K562 (cell line): ENCODE results near the gene IMMP2L. TPM values are rescaled to one million over a fixed set of nuclear protein-coding genes. Genes with fewer than 3 reads are reported as not detected.

Experiments used
- ATAC-seq: fragments of 200-7000 bp; cut with Tn5 transposase; 3 replicates; pipeline ENCODE4 v1.9.1; 2020; ENCODE audit warnings: moderate library complexity
- BruUV-seq: library from RNA; stranded (reverse); fragments of 400-500 nt; replicated peaks from 2 replicates; lab custom pipeline; 2021; lab: Mats Ljungman, UMichigan
- CTCF ChIA-PET: fragments of 300-600 bp; formaldehyde crosslinking; extraction: SDS; loops from one replicate; lab custom pipeline; 2021; ENCODE audit warnings: low intra/inter-chr PET ratio; lab: Yijun Ruan, JAX
- POLR2A ChIA-PET: fragments of 300-600, 350-650 bp; sonication (Branson Sonifier 250); formaldehyde crosslinking; extraction: SDS; loops from one replicate; lab custom pipeline; 2021; ENCODE audit warnings: antibody characterized with exemption, inconsistent platforms; lab: Yijun Ruan, JAX
- DNase-seq, 4 experiments: peaks; one replicate each; pipeline versions ENCODE4 v3.0.0 to v3.0.0-alpha.2; 2011 to 2018; ENCODE audit warnings: low spot score in 3 of 4, mixed read lengths in 3 of 4; ENCODE audit errors: extremely low read depth in 1 of 4
- FAIRE-seq: peaks from 2 replicates; lab custom pipeline; 2011; peaks lifted over from hg19 to GRCh38; lab: Jason Lieb, UNC
- H2AFZ ChIP-seq: 2 replicates; pipeline ENCODE4 v1.6.0; 2011; ENCODE audit warnings: low read depth, low read length, control low read depth, inconsistent platforms
- H3K27ac ChIP-seq: fragments of 200-600 bp; 3 replicates; pipeline ENCODE4 v1.8.0; 2011; ENCODE audit warnings: low read depth, mild to moderate bottlenecking, control low read depth, inconsistent platforms, low read length, moderate library complexity, mixed read lengths; ENCODE audit errors: extremely low read depth
- H3K27me3 ChIP-seq, 2 experiments: fragments of 300-600 bp in 1 of 2; 2 replicates in 1 of 2; 3 replicates in 1 of 2; pipeline versions ENCODE4 v1.6.0 to v1.8.0; 2011; ENCODE audit warnings: inconsistent platforms in 2 of 2, low read length in 2 of 2, mild to moderate bottlenecking in 1 of 2, mixed read lengths in 1 of 2, moderate library complexity in 1 of 2; ENCODE audit not compliant: control insufficient read depth in 2 of 2, insufficient read depth in 2 of 2
- H3K36me3 ChIP-seq: fragments of 300-600 bp; 3 replicates; pipeline ENCODE4 v1.8.0; 2011; ENCODE audit warnings: mild to moderate bottlenecking, low read length, inconsistent platforms; ENCODE audit not compliant: control insufficient read depth, insufficient read depth
- H3K4me1 ChIP-seq, 2 experiments: fragments of 200-600 bp in 1 of 2; replicated peaks in 1 of 2; 2 replicates in 1 of 2; 3 replicates in 1 of 2; pipeline versions ENCODE4 v1.5.1 to v1.8.0; 2011; ENCODE audit warnings: inconsistent platforms in 2 of 2, low read length in 2 of 2, mild to moderate bottlenecking in 1 of 2, mixed read lengths in 1 of 2, moderate library complexity in 1 of 2; ENCODE audit not compliant: control insufficient read depth in 2 of 2, insufficient read depth in 2 of 2
- H3K4me2 ChIP-seq: 2 replicates; pipeline ENCODE4 v1.6.1; 2011; ENCODE audit warnings: low read length, control low read depth, inconsistent platforms, mixed read lengths; ENCODE audit not compliant: insufficient read depth
- H3K4me3 ChIP-seq: fragments of 200-600 bp; sonication (generic), shearing (Covaris generic); 2 replicates; pipeline ENCODE4 v1.5.1; 2016; ENCODE audit warnings: control low read depth, inconsistent platforms
- H3K79me2 ChIP-seq: fragments of 200-600 bp; 3 replicates; pipeline ENCODE4 v1.8.0; 2011; ENCODE audit warnings: low read length, inconsistent platforms; ENCODE audit not compliant: control insufficient read depth, insufficient read depth
- H3K9ac ChIP-seq, 2 experiments: 2 replicates each; pipeline versions ENCODE4 v1.6.0 to v1.6.1; 2011; ENCODE audit warnings: low read depth in 2 of 2, low read length in 2 of 2, control low read depth in 1 of 2, inconsistent platforms in 1 of 2, mild to moderate bottlenecking in 1 of 2, mixed read lengths in 1 of 2; ENCODE audit not compliant: insufficient read depth in 1 of 2
- H3K9me1 ChIP-seq: one replicate; pipeline ENCODE4 v1.6.0; 2011; ENCODE audit warnings: inconsistent platforms, mild to moderate bottlenecking, low read length, moderate library complexity; ENCODE audit not compliant: control insufficient read depth, insufficient read depth
- H3K9me3 ChIP-seq: replicated peaks from 2 replicates; pipeline ENCODE4 v1.5.1; 2011; ENCODE audit warnings: low read depth, low read length, inconsistent platforms; ENCODE audit not compliant: control insufficient read depth, insufficient read depth
- H4K20me1 ChIP-seq: replicated peaks from 2 replicates; pipeline ENCODE4 v1.6.1; 2011; ENCODE audit warnings: low read length, inconsistent platforms, mixed read lengths; ENCODE audit not compliant: control insufficient read depth, insufficient read depth
- CEBPB ChIP-seq: fragments of 450-650 bp; IDR thresholded peaks from 2 replicates; pipeline ENCODE4 v1.6.1; 2016; ENCODE audit warnings: missing genetic modification characterization, missing compliant biosample characterization
- ESRRA ChIP-seq: fragments of 450-650 bp; IDR thresholded peaks from 2 replicates; pipeline ENCODE4 v1.6.1; 2014; ENCODE audit warnings: low read depth, mild to moderate bottlenecking, moderate library complexity, borderline replicate concordance
- ZNF184 ChIP-seq: sonication (generic); formaldehyde crosslinking; IDR thresholded peaks from 2 replicates; pipeline ENCODE4 v1.5.0; 2020; ENCODE audit warnings: missing genetic modification reagents
- ZNF766 ChIP-seq: fragments of 200-800 bp; sonication (Bioruptor generic); conservative IDR thresholded peaks from 2 replicates; pipeline ENCODE4 v1.6.1; 2016; ENCODE audit warnings: missing genetic modification characterization, missing compliant biosample characterization
- in situ Hi-C: fragments of 300-500 bp; cut with MboI; formaldehyde crosslinking; loops from 4 replicates; pipeline ENCODE4 v1.15.0; 2018; ENCODE audit warnings: inconsistent platforms, mixed read lengths
- intact Hi-C: fragments of 100-400 bp; cut with micrococcal nuclease; formaldehyde crosslinking; loops from 2 replicates; pipeline ENCODE4 v1.14.2; 2022
- polyA plus RNA-seq, 8 experiments: library from polyadenylated mRNA; depleted of rRNA in 4 of 8; stranded (reverse) in 5 of 8; unstranded in 3 of 8; fragments of >200 nt; fragmentation: Nextera tagmentation in 2 of 8; fragmentation: Illumina TruSeq in 1 of 8; extraction: Ambion mirVana in 2 of 8; extraction: Trizol in 1 of 8; gene quantifications; 2 replicates each; pipeline versions ENCODE4 v1.2.1 to v1.2.3, GENCODE V29; 2011 to 2014; ENCODE audit warnings: inconsistent platforms in 1 of 8, missing spikeins in 1 of 8
- total RNA-seq, 7 experiments: library from RNA; depleted of rRNA in 6 of 7; stranded (reverse); fragments of >200 nt in 6 of 7; fragmentation: Illumina TruSeq in 2 of 7; extraction: Trizol in 2 of 7; gene quantifications; 2 replicates each; pipeline versions ENCODE4 v1.2.1 to v1.2.3, GENCODE V29; 2011 to 2021; ENCODE audit warnings: low replicate concordance in 1 of 7
- TF ChIP-seq, protein P1 (sequence below), 3 experiments: IDR thresholded peaks in 2 of 3; conservative IDR thresholded peaks in 1 of 3; 2 replicates each; pipeline ENCODE4 v1.5.1; 2011 to 2012; ENCODE audit warnings: low read length in 3 of 3, mild to moderate bottlenecking in 3 of 3, control low read depth in 2 of 3, improper control_type of control experiment in 1 of 3, inconsistent platforms in 1 of 3, low read depth in 1 of 3, mixed read lengths in 1 of 3, moderate library complexity in 1 of 3; ENCODE audit not compliant: insufficient read depth in 2 of 3
- TF ChIP-seq, protein P2 (sequence below), 2 experiments: fragments of 450-650 bp; formaldehyde crosslinking in 1 of 2; IDR thresholded peaks; 2 replicates each; pipeline versions ENCODE4 v1.4.0 to v1.6.1; 2014 to 2020; ENCODE audit warnings: mild to moderate bottlenecking in 2 of 2, borderline replicate concordance in 1 of 2, low read depth in 1 of 2

Gene IMMP2L
- total and polyA plus RNA-seq, 9 of the 15 experiments (the other 6 are each of a cell fraction or from before 2014, with no cell fraction given) = 29.7 to 116 (median 53.0) TPM

DNA sequence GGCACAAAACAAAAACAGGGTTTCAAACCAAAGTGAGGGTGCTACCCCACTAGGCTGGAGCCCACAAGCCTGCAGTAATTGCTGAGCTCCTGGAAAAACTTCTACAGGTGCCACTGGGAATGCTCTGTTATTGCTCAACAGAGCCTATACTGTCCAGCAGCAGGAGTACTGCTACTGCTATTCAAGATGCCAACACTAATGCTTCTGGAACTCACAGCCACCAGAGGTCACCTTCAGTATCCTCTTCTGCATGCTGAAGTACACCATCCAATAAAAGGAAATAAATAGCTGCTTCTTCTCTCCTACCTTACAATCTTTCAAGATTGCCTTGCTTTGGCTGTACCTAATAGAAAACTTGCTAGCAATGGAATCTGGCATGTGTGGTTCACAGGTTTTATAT lies 249.3 kb downstream of the IMMP2L start:
- Histone ChIP-seq H3K4me3 (no peak overlapping the region), H3K4me1 (peaks cover 0 to 9% of the 10 kb centered on the region in 2 experiments; a peak in 2 of 5 replicates), H3K27ac (no peak overlapping the region), H3K27me3 (no peaks in the 10 kb centered on the region), H3K4me2 (no peak overlapping the region), H3K9ac (no peak overlapping the region), H3K9me3 (no peaks in the 10 kb centered on the region; the same call in 1 of the 2 replicates), H3K9me1 (no peaks in the 10 kb centered on the region), H4K20me1 (no peaks in the 10 kb centered on the region), H2AFZ (no peak overlapping the region), H3K36me3 (peaks cover 4% of the 10 kb centered on the region; the same call in 1 of the 3 replicates), H3K79me2 (peaks cover 18% of the 10 kb centered on the region; the same call in 2 of the 3 replicates)
- TF ChIP-seq, protein P1, sequence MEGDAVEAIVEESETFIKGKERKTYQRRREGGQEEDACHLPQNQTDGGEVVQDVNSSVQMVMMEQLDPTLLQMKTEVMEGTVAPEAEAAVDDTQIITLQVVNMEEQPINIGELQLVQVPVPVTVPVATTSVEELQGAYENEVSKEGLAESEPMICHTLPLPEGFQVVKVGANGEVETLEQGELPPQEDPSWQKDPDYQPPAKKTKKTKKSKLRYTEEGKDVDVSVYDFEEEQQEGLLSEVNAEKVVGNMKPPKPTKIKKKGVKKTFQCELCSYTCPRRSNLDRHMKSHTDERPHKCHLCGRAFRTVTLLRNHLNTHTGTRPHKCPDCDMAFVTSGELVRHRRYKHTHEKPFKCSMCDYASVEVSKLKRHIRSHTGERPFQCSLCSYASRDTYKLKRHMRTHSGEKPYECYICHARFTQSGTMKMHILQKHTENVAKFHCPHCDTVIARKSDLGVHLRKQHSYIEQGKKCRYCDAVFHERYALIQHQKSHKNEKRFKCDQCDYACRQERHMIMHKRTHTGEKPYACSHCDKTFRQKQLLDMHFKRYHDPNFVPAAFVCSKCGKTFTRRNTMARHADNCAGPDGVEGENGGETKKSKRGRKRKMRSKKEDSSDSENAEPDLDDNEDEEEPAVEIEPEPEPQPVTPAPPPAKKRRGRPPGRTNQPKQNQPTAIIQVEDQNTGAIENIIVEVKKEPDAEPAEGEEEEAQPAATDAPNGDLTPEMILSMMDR (IDR thresholded peaks at IDR 0.05 in 2 of 3, conservative IDR thresholded peaks at IDR 0.05 in 1 of 3; ENCODE audit: insufficient read depth in 2 of 3, low read depth in 1 of 3, low read length in 3 of 3) = peak in 2 of 3 experiments; percentile 14 to 25; a peak in 2 of 6 replicates
- TF ChIP-seq ZNF766 (no peak), ESRRA (peak; percentile 65), CEBPB (tag) (peak; percentile 47; the same call in 1 of the 2 replicates), ZNF184 (no peak)
- TF ChIP-seq, protein P2, sequence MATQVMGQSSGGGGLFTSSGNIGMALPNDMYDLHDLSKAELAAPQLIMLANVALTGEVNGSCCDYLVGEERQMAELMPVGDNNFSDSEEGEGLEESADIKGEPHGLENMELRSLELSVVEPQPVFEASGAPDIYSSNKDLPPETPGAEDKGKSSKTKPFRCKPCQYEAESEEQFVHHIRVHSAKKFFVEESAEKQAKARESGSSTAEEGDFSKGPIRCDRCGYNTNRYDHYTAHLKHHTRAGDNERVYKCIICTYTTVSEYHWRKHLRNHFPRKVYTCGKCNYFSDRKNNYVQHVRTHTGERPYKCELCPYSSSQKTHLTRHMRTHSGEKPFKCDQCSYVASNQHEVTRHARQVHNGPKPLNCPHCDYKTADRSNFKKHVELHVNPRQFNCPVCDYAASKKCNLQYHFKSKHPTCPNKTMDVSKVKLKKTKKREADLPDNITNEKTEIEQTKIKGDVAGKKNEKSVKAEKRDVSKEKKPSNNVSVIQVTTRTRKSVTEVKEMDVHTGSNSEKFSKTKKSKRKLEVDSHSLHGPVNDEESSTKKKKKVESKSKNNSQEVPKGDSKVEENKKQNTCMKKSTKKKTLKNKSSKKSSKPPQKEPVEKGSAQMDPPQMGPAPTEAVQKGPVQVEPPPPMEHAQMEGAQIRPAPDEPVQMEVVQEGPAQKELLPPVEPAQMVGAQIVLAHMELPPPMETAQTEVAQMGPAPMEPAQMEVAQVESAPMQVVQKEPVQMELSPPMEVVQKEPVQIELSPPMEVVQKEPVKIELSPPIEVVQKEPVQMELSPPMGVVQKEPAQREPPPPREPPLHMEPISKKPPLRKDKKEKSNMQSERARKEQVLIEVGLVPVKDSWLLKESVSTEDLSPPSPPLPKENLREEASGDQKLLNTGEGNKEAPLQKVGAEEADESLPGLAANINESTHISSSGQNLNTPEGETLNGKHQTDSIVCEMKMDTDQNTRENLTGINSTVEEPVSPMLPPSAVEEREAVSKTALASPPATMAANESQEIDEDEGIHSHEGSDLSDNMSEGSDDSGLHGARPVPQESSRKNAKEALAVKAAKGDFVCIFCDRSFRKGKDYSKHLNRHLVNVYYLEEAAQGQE (IDR thresholded peaks at IDR 0.05; ENCODE audit: borderline replicate concordance) = peak; percentile 20; the same call in 1 of the 2 replicates
- TF ChIP-seq, protein P2 (CRISPR knock-in tag; IDR thresholded peaks at IDR 0.05; ENCODE audit: low read depth) = no peak
- ChIA-PET POLR2A (no interaction called here), CTCF (interaction anchor here (1.8 kb wide), 1 partner anchor 174 kb away, joined by 5 read pairs; no protein-coding TSS in a partner anchor)
- BruUV-seq = no TSS peak
- in situ Hi-C loops (loop anchor here (5.0 kb wide), 1 partner anchor 96 kb away; no protein-coding TSS in a partner anchor), intact Hi-C loops (loop anchor here (5.0 kb wide), 1 partner anchor 164 kb away; no protein-coding TSS in a partner anchor)
- FAIRE-seq = no peak
- DNase-seq = peak in 1 of 4 experiments; percentile 23
- peak; percentile 82 for ATAC-seq
